Activated T-cell treated with anti-CD3 and anti-CD28 coated beads, Interleukin-2, amount 50 U/mL, for 48 hours (primary cell): Measurements from ENCODE around the gene RHD.
"Not testable (repeated sequence)": the region's sequence is repeated elsewhere in the genome, so short reads cannot be mapped to it uniquely, and the experiment has no call there.

Experiments used
- DNase-seq, 2 experiments: peaks; one replicate each; pipeline ENCODE4 v3.0.0-alpha.2; 2020

Gene RHD

DNA sequence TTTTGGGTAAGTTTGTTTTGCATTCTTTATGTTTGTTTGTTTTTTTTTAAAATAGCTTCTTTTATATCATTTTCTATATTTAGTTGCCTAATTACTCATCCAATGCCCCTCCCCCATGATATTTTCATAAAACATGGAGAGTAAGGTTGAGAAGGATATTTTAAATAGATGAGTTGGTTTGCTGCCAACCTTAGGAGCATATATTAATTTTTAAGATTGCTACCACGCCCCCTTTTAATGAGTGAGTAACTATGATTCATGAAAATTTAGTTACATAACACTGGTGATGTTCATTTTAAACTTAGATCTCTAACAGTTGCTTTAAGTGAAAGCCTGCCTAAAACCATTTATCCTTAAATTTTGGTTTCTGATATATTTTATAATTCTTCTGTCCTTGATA lies 84.5 kb downstream of the RHD start:
- DNase-seq: no peak

DNA sequence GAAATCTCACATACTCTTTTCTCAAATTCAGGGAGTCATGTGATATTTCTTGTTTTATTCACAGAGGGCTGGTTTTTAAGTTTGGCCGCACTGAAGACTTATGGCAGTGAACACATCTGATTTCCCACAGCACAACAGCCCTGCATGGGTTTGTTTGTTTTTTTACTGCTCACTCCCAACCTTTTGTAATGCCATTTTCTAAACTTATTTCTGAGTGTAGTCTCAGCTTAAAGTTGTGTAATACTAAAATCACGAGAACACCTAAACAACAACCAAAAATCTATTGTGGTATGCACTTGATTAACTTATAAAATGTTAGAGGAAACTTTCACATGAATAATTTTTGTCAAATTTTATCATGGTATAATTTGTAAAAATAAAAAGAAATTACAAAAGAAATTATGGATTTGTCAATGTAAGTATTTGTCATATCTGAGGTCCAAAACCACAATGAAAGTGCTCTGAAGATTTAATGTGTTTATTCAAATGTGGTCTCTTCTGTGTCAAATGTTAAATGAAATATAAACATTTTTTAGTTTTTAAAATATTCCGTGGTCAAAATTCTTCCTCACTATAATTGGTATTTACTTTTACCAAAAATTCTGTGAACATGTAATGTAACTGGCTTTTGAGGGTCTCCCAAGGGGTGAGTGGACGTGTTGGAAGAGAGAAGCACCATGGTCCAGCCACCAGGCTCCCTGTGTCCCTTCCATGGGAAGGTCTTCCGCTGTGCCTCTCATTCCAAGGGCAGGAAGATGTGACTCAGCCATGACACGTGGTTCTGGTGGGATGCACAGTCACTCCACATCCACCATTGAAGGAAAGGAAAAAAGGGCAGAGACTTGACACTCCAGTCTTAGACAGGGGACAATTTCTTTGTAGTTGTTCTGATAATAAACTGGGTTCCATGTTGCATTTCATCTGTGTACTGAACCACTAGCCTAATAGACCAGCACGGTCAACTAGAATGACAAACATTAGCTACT lies 88.6 kb downstream of the RHD start:
- no peak for DNase-seq

DNA sequence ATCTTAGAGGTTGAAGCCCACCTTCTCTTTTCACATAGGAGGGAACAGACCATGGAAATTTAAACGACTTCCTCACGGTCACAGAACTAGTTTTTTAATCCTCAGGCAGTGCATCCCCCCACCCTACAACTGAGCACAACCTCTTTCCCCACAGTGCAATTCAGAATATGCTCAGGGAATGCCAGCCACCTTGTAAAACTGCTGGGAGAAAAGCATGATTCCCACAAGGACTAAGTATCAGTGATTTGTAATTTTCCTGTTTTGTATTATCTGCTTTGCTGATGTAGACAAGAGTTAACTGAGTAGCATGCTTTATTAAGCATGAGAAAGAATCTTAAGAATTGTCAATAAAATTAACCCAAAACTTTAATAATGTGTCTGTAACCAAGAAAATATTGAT lies 89.6 kb downstream of the RHD start:
- no peak for DNase-seq

GRCh38 chr1:25362634-25363559 lies 90.6 kb downstream of the RHD start:
- DNase-seq: not testable (repeated sequence)

- no peak for DNase-seq
These were observed 96.9 kb downstream of the RHD start for GRCh38 chr1:25369241-25369640.

- DNase-seq: not testable (repeated sequence)
These were observed 97.5 kb downstream of the RHD start for GRCh38 chr1:25369691-25370271.

DNA sequence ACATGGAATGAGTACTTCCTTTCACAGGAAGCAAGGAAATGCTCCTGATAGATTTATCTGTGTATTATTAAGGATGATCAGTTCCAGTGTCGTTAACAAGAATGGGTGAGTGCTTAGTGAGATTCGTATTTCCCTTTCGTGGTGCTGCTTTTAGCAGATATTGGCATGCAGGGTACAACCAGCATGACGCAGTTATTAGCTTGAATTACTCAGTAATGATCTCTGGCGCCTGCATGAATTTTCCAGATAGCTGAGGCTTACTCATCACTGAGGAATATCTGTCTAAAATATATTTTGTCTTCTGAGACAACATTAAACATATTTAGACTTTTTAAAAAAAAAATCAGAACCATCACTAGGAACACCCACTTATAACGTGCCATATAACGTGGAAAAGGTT lies 99.4 kb downstream of the RHD start:
- not testable (repeated sequence) for DNase-seq

GRCh38 chr1:25378367-25378766 lies 106.1 kb downstream of the RHD start:
- not testable (repeated sequence) for DNase-seq
